ENCODE measurements around the gene PDE7B.
"Not testable (repeated sequence)": the region's sequence is repeated elsewhere in the genome, so short reads cannot be mapped to it uniquely, and the experiment has no call there.

The PDE7B gene

GRCh38 chr6:135850882-135851281, 619 bp upstream of the PDE7B start:
- DNase-seq (ENCODE audit: low read depth) = no peak

DNA sequence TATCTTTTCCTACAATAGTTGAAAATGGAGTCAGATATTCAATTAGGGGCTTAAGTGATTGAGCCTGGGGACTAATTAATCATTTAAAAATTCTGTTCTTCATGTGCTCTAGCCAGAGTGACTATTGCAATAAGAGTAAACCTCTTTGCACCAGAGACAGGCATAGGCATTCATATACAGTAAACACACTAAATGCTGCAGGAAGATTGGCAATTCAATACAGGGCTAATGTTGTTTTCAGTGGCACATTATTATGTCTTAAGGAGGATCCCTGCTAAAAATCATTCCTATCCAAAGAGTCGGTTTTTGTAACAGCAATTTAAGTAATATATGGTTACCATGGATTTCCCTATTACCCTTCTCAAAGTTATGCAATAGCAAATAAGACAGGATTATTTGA, 1.2 kb downstream of the PDE7B start:
- DNase-seq (ENCODE audit: low read depth) = no peak

- DNase-seq (ENCODE audit: low read depth) = no peak
Measured at GRCh38 chr6:135853227-135853626, 1.7 kb downstream of the PDE7B start.

DNA sequence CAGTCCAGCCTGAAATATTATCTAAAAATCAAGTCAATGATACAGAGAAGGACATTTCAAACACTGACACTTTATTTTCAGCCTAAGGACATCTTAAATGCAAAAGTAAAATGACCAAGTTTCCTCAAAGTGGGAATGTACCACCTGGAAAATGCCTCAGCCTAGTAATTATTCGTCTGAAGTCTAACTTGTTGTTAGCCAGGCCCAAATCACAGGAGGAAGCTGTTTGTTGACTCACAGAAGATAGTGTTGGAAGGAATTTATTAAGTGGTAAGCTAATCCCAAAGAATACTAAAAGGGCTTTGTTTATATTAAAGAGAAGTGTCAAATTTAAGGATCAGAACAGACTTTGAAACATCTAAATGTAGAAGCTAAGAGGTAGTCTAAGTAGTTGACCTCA, 2.5 kb downstream of the PDE7B start:
- DNase-seq (ENCODE audit: low read depth) = no peak

DNA sequence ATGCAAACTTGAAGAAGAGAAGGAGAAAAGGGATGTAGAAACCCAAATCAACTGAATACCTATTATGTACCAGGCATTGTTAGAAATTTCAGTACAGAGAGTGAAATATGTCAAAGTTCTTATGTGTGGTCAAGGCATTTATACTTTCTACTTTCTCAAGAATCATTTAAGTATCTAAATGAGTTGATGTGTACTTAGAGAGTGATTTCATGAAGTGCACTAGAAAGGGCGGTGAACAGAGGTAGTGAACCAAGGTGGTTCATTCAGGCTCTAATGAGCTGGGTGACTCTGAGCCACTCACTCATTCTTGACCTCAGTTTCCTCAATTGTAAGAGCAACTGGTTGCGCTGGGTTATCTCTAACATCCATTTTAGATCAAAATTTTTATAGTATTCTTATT, 3.3 kb downstream of the PDE7B start:
- DNase-seq (ENCODE audit: low read depth) = no peak

DNA sequence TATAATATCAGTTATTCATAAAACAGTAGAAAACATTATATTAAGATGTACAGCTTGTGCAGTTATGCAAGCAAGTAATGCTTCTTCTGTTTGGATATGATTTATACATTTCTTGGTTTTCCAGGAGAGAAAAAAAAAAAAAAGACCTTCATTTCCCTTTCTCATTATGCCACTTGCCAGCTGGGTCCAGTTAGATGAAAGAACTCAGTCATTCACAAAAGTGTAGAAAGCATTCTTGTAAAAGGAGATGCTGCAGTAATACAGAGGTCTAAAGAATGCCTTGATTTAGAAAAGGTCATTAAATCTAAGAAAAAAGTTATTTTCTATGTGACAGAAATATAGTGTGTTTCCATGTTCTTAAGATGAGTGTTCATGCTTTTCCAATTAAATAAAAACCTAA, 7.4 kb downstream of the PDE7B start:
- DNase-seq (ENCODE audit: low read depth) = no peak

DNA sequence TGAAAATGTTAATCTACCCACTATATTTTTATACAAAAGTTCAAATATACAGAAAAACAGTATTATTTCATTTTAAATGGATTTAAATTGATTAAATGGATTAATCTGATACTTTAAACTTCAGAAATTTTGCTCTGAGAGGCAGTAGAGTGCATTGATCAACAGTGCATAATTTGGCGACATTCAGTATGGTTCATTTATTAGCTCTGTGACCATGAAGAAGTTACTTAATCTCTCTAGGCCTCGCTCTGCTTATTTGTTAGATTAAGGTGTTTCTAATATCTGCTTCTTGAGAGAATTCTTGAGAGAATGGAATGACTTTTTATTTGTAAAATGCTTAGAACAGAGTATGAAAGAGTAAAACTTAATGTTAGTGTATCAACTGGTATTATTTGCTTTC, 8.9 kb downstream of the PDE7B start:
- no peak for DNase-seq (ENCODE audit: low read depth)

DNA sequence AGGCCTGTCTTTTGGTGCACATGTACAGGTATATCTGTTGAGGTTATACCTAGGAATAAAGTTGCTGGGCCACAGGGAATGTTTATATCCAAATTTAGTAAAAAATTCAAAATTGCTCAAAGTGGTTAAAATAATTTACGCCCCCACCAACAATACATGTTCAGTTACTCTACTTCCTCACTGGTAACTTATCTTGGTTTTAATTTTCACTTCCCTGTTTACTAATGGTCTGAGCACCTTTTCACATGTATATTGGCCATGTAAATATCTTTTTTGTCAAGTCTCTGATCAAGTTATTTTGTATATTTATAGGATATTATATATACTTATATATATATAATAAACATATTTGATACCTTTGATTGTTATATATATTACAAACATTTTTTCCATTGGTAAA, 9.7 kb downstream of the PDE7B start:
- no peak for DNase-seq (ENCODE audit: low read depth)

- not testable (repeated sequence) for DNase-seq (ENCODE audit: low read depth)
Measured at GRCh38 chr6:135864929-135865328, 13.4 kb downstream of the PDE7B start.

GRCh38 chr6:135866445-135867123, 15.1 kb downstream of the PDE7B start:
- no peak for DNase-seq (ENCODE audit: low read depth)

DNA sequence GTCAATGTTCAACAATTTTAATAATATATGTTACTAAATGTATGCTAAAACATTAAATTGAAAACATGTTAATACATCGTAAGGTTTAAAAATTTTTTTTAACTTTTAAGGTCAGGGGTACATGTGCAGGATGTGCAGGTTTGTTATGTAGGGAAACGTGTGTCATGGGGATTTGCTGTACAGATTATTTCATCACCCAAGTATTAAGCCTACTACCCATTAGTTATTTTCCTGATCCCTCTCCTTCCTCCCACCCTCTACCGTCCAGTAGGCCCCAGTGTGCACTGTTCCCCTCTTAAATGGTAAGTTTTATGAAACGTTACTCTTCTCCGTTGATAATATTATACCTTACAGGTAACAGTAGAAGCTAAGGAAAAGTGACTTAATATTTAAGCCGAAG, 15.8 kb downstream of the PDE7B start:
- DNase-seq (ENCODE audit: low read depth) = no peak

DNA sequence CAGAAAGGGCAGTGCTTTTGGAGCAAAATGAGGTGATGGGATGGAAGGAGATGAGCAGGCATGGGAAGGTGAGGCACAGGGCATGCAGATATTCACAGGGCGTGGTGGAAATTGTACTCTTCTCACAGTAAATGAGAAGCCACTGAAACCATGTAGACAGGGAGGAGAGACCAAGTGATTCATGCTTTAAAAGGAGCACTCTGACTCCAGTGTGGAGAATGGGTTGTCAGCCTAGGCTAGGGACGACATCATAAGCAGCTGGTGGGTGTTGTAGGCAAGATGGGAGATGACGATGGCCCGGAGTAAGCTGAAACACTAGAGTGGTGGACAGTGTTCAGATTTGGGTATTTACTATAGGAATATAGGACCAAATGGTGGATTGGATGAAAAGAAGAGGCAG, 18.4 kb downstream of the PDE7B start:
- no peak for DNase-seq (ENCODE audit: low read depth)

DNA sequence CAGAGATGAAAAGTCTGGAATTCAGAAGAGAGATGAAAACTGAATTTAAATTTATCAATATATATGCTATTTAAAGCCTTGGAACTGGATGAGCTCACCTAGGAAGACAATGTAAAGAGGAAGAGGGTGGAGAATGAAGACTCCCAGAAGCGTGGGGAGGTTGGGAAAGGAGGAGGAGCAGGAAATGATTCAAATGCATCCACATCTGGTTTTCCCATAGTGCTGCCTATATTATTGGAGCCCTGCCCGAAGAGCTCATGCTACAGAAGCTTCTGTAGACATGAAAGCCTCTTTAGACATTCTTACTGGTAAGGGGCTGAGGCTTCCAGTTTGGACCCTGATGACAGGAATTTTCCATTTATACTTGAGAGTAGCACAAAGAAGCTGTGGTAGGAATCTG, 19.2 kb downstream of the PDE7B start:
- DNase-seq (ENCODE audit: low read depth) = no peak

GRCh38 chr6:135871296-135871695, 19.8 kb downstream of the PDE7B start:
- DNase-seq (ENCODE audit: low read depth) = no peak

DNA sequence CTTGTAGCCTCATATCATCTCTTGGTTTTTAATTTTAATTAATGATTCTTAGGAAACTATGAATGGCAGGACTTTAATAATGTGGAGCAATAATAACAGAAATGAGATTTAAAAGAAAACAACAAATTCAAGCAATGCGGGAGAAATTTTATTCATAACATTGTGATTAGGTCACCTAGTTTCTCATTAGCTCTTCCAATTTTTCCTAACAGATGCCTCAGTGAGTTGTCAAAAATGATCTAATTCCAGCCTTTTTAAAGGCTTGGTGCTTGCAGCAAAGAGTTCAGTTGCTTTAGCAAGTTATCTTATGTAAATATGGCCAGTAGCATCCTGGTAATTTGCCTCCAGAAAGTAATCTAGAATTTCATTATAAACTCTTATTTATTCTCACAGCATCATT, 20.4 kb downstream of the PDE7B start:
- DNase-seq (ENCODE audit: low read depth) = no peak

DNA sequence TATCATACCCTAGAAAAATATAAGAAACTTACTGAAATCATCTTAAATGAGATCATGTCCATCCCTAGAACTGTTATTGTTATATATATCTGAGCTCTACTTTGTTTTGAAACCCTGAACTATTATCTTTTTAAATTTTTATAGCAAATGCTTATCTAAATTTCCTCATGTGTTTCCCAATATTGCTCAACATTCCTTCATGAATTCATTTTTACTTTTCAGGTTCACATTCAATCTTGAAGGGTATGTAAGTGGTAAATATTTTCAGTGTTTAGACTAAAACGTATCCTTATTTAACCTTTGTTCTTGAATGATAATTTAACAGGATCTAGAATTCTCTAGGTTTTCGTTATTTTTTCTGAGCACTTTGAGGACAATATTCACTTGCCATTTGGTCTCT, 23.9 kb downstream of the PDE7B start:
- no peak for DNase-seq (ENCODE audit: low read depth)

DNA sequence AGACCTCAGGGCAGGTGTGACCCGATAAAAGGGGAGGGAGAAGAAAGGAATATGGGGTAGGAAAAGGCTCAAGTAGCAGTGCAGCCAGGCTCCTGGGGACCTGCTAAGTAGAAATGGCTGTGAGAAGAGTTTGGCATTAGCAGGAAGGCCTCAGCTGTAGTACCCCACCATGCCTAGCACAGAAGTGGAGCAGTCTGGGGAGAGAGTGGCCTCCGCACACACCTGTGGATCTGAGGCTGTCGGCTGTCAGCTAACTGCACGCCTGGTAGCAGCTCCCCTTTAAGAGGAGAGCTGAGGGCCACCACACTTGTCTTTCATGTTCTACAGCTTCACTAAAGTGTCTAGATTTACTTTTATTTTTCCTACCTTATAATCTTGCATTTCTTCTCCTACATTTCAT, 24.6 kb downstream of the PDE7B start:
- no peak for DNase-seq (ENCODE audit: low read depth)

- no peak for DNase-seq (ENCODE audit: low read depth)
Measured at GRCh38 chr6:135877666-135878065, 26.2 kb downstream of the PDE7B start.

DNA sequence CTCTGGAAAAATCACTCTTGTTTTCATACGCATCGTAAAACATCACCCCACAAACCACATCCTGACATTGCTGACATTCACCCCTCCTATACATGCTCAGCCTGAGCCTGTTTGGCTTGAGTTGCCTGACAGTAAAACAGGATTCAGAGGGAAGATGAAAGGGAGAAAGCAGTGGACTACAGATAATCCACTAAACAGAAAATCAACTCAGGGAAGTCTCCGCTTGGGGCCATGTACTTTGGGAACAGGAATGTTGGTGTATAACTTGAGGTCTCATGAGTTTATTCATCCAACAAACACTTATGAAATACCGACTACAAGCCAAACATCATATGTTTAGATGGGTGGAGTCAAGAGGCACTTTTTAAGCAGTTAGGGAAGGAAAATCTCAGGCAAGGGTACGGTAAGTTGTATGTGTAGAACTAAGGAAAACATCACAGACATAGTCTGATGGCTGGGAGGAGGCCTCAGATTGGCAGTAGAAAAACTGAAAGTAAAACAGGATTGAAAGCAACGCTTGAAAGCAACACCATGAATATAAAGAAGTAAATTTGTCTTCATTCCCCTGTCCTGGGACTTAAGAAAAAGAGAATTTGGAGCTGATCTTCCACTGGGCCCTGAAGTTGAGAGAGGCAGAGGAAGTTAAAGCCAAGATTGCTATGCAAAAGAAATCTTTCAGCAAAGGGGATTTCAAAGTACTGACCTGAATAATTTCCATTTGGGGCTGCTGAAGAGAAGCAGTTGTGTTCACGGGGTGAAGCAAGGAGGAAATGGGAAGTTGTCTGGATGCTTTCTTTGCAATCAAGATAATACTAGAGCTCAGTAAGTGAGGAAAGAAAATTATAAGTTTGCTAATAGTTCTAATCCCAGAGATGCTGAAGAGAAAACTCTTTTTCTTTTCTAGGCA, 28.8 kb downstream of the PDE7B start:
- no peak for DNase-seq (ENCODE audit: low read depth)

- DNase-seq (ENCODE audit: low read depth) = no peak
Measured at GRCh38 chr6:135883045-135883444, 31.5 kb downstream of the PDE7B start.

GRCh38 chr6:135883536-135883935, 32.0 kb downstream of the PDE7B start:
- DNase-seq (ENCODE audit: low read depth) = no peak

GRCh38 chr6:135884136-135884535, 32.6 kb downstream of the PDE7B start:
- no peak for DNase-seq (ENCODE audit: low read depth)

DNA sequence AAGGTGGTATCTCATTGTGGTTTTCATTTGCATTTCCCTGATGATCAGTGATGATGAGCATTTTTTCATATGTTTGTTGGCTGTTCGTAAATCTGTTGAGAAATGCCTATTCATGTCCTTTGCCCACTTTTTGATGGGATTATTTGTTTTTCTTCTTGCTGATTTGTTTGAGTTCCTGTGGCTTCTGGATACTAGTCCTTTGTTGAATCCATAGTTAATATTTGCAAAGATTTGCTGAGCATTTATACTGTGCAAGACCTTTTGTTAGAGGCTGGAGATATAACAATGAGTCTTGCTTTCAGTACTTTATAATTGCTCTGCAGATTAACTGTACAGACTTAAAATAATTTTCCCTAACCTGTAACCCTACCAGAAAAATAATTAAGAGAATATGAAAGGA, 35.6 kb downstream of the PDE7B start:
- DNase-seq (ENCODE audit: low read depth) = no peak

- DNase-seq (ENCODE audit: low read depth) = no peak
Measured at GRCh38 chr6:135888818-135889217, 37.3 kb downstream of the PDE7B start.
